HL-60 (cell line): ENCODE data around the gene SLC15A2.

Experiments
- DNase-seq, 2 experiments: peaks; one replicate each; pipeline ENCODE4 v3.0.0-alpha.2; 2010 to 2020; ENCODE audit warnings: low read depth in 1 of 2, low spot score in 1 of 2
- H3K27ac ChIP-seq: fragments of 250-450 bp; sonication (Bioruptor Pico); replicated peaks from 2 replicates; pipeline ENCODE4 v1.5.1; 2020; ENCODE audit warnings: mild to moderate bottlenecking, moderate library complexity
- H3K27me3 ChIP-seq: fragments of 250-450 bp; sonication (Bioruptor Pico); 2 replicates; pipeline ENCODE4 v1.5.1; 2021; ENCODE audit warnings: mild to moderate bottlenecking, moderate library complexity; ENCODE audit not compliant: insufficient read depth, poor library complexity, severe bottlenecking
- H3K4me3 ChIP-seq: replicated peaks from 2 replicates; pipeline ENCODE4 v1.5.1; 2011; ENCODE audit warnings: mild to moderate bottlenecking, control low read depth, low read length; ENCODE audit not compliant: insufficient read depth
- GABPA ChIP-seq: IDR thresholded peaks from 2 replicates; pipeline ENCODE4 v1.6.1; 2012; ENCODE audit warnings: low read depth
- POLR2AphosphoS5 ChIP-seq: IDR thresholded peaks from 2 replicates; pipeline ENCODE4 v1.6.1; 2012; ENCODE audit warnings: low read depth
- SPI1 ChIP-seq: IDR thresholded peaks from 2 replicates; pipeline ENCODE4 v1.6.1; 2012; ENCODE audit warnings: low read depth, mild to moderate bottlenecking, borderline replicate concordance
- TF ChIP-seq, protein P1 (sequence below): IDR thresholded peaks from one replicate; pipeline ENCODE4 v1.5.1; 2011; ENCODE audit warnings: low read length, control low read depth, inconsistent platforms; ENCODE audit not compliant: insufficient read depth
- TF ChIP-seq, protein P2 (sequence below): IDR thresholded peaks from 2 replicates; pipeline ENCODE4 v1.6.1; 2012; ENCODE audit warnings: low read depth; ENCODE audit not compliant: insufficient replicate concordance

Gene SLC15A2

DNA sequence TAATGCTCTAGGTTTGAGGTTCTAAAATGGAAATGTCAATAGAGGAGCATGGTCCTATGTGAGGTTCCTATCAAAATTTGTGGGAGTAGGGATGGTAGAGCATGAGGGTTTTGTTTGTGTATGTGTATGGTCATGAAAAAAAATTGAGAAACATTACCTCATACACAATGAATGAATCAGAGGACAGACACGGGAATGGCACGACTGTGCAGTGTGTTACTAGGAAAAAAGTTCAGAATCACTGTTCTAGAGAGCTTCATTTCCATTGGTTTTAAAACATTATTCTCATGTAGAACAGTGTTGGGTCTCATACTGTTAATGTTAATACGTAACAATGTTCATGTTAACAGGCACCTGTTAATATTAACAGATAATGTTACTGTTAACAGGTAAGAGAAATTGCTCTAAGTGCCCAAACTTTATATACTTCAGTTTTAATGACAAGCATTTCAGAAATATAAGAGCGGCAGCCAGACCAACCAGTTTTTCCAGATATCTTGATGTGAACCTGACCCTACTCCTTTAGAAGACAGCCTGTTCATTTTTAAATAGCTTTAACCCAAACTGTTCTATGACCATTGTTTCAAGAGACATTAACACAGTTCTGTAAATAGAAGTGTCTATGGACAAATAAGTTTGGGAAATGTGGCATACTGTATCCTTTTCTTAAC is 48.0 kb downstream of the SLC15A2 start:
- no peak overlapping the region for H3K27ac ChIP-seq
- DNase-seq, result no peak
- TF ChIP-seq SPI1 (no peak), GABPA (no peak), POLR2AphosphoS5 (no peak)
- TF ChIP-seq, protein P1, sequence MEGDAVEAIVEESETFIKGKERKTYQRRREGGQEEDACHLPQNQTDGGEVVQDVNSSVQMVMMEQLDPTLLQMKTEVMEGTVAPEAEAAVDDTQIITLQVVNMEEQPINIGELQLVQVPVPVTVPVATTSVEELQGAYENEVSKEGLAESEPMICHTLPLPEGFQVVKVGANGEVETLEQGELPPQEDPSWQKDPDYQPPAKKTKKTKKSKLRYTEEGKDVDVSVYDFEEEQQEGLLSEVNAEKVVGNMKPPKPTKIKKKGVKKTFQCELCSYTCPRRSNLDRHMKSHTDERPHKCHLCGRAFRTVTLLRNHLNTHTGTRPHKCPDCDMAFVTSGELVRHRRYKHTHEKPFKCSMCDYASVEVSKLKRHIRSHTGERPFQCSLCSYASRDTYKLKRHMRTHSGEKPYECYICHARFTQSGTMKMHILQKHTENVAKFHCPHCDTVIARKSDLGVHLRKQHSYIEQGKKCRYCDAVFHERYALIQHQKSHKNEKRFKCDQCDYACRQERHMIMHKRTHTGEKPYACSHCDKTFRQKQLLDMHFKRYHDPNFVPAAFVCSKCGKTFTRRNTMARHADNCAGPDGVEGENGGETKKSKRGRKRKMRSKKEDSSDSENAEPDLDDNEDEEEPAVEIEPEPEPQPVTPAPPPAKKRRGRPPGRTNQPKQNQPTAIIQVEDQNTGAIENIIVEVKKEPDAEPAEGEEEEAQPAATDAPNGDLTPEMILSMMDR, result no peak
- TF ChIP-seq, protein P2, sequence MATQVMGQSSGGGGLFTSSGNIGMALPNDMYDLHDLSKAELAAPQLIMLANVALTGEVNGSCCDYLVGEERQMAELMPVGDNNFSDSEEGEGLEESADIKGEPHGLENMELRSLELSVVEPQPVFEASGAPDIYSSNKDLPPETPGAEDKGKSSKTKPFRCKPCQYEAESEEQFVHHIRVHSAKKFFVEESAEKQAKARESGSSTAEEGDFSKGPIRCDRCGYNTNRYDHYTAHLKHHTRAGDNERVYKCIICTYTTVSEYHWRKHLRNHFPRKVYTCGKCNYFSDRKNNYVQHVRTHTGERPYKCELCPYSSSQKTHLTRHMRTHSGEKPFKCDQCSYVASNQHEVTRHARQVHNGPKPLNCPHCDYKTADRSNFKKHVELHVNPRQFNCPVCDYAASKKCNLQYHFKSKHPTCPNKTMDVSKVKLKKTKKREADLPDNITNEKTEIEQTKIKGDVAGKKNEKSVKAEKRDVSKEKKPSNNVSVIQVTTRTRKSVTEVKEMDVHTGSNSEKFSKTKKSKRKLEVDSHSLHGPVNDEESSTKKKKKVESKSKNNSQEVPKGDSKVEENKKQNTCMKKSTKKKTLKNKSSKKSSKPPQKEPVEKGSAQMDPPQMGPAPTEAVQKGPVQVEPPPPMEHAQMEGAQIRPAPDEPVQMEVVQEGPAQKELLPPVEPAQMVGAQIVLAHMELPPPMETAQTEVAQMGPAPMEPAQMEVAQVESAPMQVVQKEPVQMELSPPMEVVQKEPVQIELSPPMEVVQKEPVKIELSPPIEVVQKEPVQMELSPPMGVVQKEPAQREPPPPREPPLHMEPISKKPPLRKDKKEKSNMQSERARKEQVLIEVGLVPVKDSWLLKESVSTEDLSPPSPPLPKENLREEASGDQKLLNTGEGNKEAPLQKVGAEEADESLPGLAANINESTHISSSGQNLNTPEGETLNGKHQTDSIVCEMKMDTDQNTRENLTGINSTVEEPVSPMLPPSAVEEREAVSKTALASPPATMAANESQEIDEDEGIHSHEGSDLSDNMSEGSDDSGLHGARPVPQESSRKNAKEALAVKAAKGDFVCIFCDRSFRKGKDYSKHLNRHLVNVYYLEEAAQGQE, result no peak

GRCh38 chr3:121943431-121943830 is 49.2 kb downstream of the SLC15A2 start:
- Histone ChIP-seq H3K27me3 (no peaks in the 10 kb centered on the region), H3K27ac (no peak overlapping the region), H3K4me3 (no peak overlapping the region)
- TF ChIP-seq, protein P2, result no peak
- TF ChIP-seq, protein P1, result no peak
- TF ChIP-seq POLR2AphosphoS5, result no peak
- TF ChIP-seq SPI1, result no peak
- TF ChIP-seq GABPA, result no peak
- DNase-seq, result no peak

More for the DNA sequence above, 48.0 kb downstream of the SLC15A2 start:
- no peak overlapping the region for H3K4me3 ChIP-seq
- no peaks in the 10 kb centered on the region for H3K27me3 ChIP-seq

DNA sequence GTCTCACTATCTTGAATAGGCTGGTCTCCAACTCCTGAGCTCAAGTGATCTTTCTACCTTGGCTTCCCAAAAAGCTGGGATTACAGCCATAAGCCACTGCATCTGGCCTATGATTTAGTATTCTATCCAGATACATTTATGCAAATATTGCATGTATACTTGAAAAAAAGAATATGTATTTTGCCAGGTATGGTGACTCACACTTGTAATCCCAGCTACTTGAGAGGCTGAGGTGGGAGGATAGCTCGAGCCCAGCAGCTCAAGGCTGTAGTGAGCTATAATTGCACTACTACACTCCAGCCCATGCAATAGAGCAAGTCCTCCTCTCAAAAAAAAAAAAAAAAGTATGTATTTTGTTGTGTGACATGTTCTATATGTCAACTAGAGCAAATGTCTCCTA is 54.4 kb downstream of the SLC15A2 start:
- no peak overlapping the region for H3K27ac ChIP-seq
- H3K27me3 ChIP-seq, result no peaks in the 10 kb centered on the region
- no peak overlapping the region for H3K4me3 ChIP-seq
- DNase-seq, result no peak
- no peak for TF ChIP-seq GABPA

DNA sequence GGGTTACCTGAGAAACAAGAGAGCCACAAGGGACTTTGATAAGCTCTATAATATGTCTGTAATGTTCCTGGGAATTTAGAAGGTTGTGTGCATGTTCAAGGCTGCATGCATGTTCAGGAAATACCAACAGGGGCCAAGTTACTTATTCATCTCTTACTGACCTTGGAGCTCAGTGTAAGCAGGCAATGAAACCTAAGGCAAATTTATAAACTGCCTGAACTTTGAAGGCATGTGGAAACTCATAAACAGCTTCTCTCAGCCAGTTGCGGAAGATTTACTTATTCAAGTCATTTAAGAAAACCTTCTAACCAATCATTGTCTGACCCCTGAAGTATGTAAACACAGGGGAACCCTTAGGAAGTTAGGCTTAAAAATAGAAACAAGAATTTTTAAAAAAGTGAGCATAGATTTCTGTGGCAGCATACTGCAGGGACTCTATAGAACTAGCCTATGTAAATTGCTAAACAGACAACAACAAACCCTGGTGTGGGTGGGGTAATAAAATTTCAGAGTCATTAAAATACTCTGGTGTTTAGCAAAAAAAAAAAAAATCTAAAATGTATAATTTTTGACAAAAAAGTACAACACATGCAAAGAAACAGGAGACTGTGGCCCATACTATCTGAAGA is 57.2 kb downstream of the SLC15A2 start:
- Histone ChIP-seq H3K27me3 (no peaks in the 10 kb centered on the region), H3K4me3 (no peak overlapping the region), H3K27ac (no peak overlapping the region)
- no peak for DNase-seq
- TF ChIP-seq POLR2AphosphoS5, result no peak
- no peak for TF ChIP-seq GABPA
- TF ChIP-seq SPI1, result no peak
- TF ChIP-seq, protein P2, result no peak
- TF ChIP-seq, protein P1, result no peak
